Stimulated activated memory B cell treated with anti-CD40 and anti-IgM and Interleukin-4, amounts not matched to agents 10 μg/mL and 1 μg/mL and 100 μg/mL, for 72 hours (primary cell): ENCODE data around the gene NAIF1.

Experiments used
- ATAC-seq: fragments of 150-1000 bp; cut with Tn5 transposase; 2 replicates; pipeline ENCODE4 v1.10.0; 2021
- H3K27ac Mint-ChIP-seq: one replicate; pipeline ENCODE4 v1.8.0; 2022; ENCODE audit warnings: mild to moderate bottlenecking, mixed read lengths
- H3K27me3 Mint-ChIP-seq: one replicate; pipeline ENCODE4 v1.8.0; 2022; ENCODE audit warnings: mixed read lengths
- H3K36me3 Mint-ChIP-seq: one replicate; pipeline ENCODE4 v1.8.0; 2022; ENCODE audit warnings: mixed read lengths
- H3K4me1 Mint-ChIP-seq: one replicate; pipeline ENCODE4 v1.8.0; 2022; ENCODE audit warnings: mixed read lengths
- H3K4me3 Mint-ChIP-seq: one replicate; pipeline ENCODE4 v1.8.0; 2022; ENCODE audit warnings: mild to moderate bottlenecking, moderate library complexity, mixed read lengths
- H3K9me3 Mint-ChIP-seq: one replicate; pipeline ENCODE4 v1.8.0; 2022; ENCODE audit warnings: mixed read lengths

NAIF1 gene

GRCh38 chr9:128015696-128016095, 51.4 kb downstream of the NAIF1 start:
- no peaks in the 10 kb centered on the region for H3K36me3 Mint-ChIP-seq
- H3K27me3 Mint-ChIP-seq, result no peaks in the 10 kb centered on the region
- peaks cover 22% of the 10 kb centered on the region for H3K4me1 Mint-ChIP-seq
- no peak overlapping the region for H3K27ac Mint-ChIP-seq
- H3K4me3 Mint-ChIP-seq, result no peak overlapping the region
- no peaks in the 10 kb centered on the region for H3K9me3 Mint-ChIP-seq
- ATAC-seq, result no peak
